Activated B cell treated with CpG ODN at 0.5 μM for 24 hours (primary cell): Measurements from ENCODE around the gene EXOC3. TPM values are rescaled to one million over a fixed set of nuclear protein-coding genes. Genes with fewer than 3 reads are reported as not detected.

ENCODE experiments used
- ATAC-seq: fragments of 200-7000 bp; cut with Tn5 transposase; one replicate; pipeline ENCODE4 v1.10.0; 2021; ENCODE audit warnings: low read depth, mild to moderate bottlenecking, moderate library complexity
- CTCF ChIA-PET: fragments of 350-600 bp; sonication (Branson Sonifier 250); formaldehyde crosslinking; loops from one replicate; lab custom pipeline; 2021; ENCODE audit warnings: antibody characterized with exemption; lab: Charles Lee
- POLR2A ChIA-PET: fragments of 350-600 bp; sonication (Branson Sonifier 250); formaldehyde crosslinking; loops from one replicate; lab custom pipeline; 2021; ENCODE audit warnings: antibody characterized with exemption; lab: Charles Lee
- DNase-seq: peaks from one replicate; pipeline ENCODE4 v3.0.0; 2022
- H3K27ac Mint-ChIP-seq: one replicate; pipeline ENCODE4 v1.8.0; 2020; ENCODE audit warnings: mixed read lengths
- H3K27me3 Mint-ChIP-seq: one replicate; pipeline ENCODE4 v1.8.0; 2021; ENCODE audit warnings: mixed read lengths
- H3K36me3 Mint-ChIP-seq: one replicate; pipeline ENCODE4 v1.8.0; 2021; ENCODE audit warnings: low read depth, mixed read lengths
- H3K4me1 Mint-ChIP-seq: one replicate; pipeline ENCODE4 v1.8.0; 2021; ENCODE audit warnings: mixed read lengths
- H3K4me3 Mint-ChIP-seq: one replicate; pipeline ENCODE4 v1.8.0; 2020; ENCODE audit warnings: mild to moderate bottlenecking, mixed read lengths
- H3K9me3 Mint-ChIP-seq: one replicate; pipeline ENCODE4 v1.8.0; 2020; ENCODE audit warnings: mixed read lengths
- CTCF ChIP-seq: fragments of 200-600 bp; IDR thresholded peaks from one replicate; pipeline ENCODE4 v1.8.0; 2022; ENCODE audit warnings: antibody characterized with exemption, mild to moderate bottlenecking
- intact Hi-C: fragments of 100-400 bp; cut with micrococcal nuclease; formaldehyde crosslinking; loops from one replicate; pipeline ENCODE4 v1.15.1; 2024
- total RNA-seq: library from RNA; stranded (reverse); gene quantifications from 2 replicates; pipeline ENCODE4 v1.2.3, GENCODE V29; 2022

Gene EXOC3
- total RNA-seq, 1 donor from 2014 or later: 79.6 TPM

- CTCF ChIA-PET: interaction anchor here (1.2 kb wide), 1 partner anchor 11 kb away, joined by 3 read pairs; no protein-coding TSS in a partner anchor
- intact Hi-C loops: no loop called here
- H3K27me3 Mint-ChIP-seq: no peaks in the 10 kb centered on the region
These were observed 14.4 kb downstream of the EXOC3 start for GRCh38 chr5:457195-457961.

GRCh38 chr5:458547-459353 lies 15.8 kb downstream of the EXOC3 start:
- CTCF ChIA-PET: interaction anchor here (1.2 kb wide), 1 partner anchor 12 kb away, joined by 3 read pairs; no protein-coding TSS in a partner anchor
- intact Hi-C loops: no loop called here
- TF ChIP-seq CTCF: no peak
- DNase-seq: no peak
- Mint-ChIP-seq H3K27me3 (no peaks in the 10 kb centered on the region), H3K9me3 (no peaks in the 10 kb centered on the region), H3K4me3 (no peak overlapping the region), H3K4me1 (peaks cover 20% of the 10 kb centered on the region), H3K27ac (peak overlapping the region; percentile 62), H3K36me3 (peaks cover 82% of the 10 kb centered on the region)
- peak; percentile 64 for ATAC-seq
- POLR2A ChIA-PET: no interaction called here

More at GRCh38 chr5:457195-457961, 14.4 kb downstream of the EXOC3 start:
- no peak overlapping the region for H3K4me3 Mint-ChIP-seq
- ATAC-seq (no peak), DNase-seq (peak; percentile 4)
- TF ChIP-seq CTCF: no peak
- no peak overlapping the region for H3K27ac Mint-ChIP-seq
- peaks cover 88% of the 10 kb centered on the region for H3K36me3 Mint-ChIP-seq
- peaks cover 4% of the 10 kb centered on the region for H3K9me3 Mint-ChIP-seq
- POLR2A ChIA-PET: no interaction called here
- peaks cover 16% of the 10 kb centered on the region for H3K4me1 Mint-ChIP-seq

GRCh38 chr5:459562-460272 lies 16.7 kb downstream of the EXOC3 start:
- peaks cover 30% of the 10 kb centered on the region for H3K4me1 Mint-ChIP-seq
- intact Hi-C loops: no loop called here
- no peak for TF ChIP-seq CTCF
- ChIA-PET CTCF (no interaction called here), POLR2A (no interaction called here)
- DNase-seq (peak; percentile 15), ATAC-seq (no peak)
- H3K27ac Mint-ChIP-seq: peak overlapping the region; percentile 41
- H3K9me3 Mint-ChIP-seq: no peaks in the 10 kb centered on the region
- H3K36me3 Mint-ChIP-seq: peaks cover 78% of the 10 kb centered on the region
- no peaks in the 10 kb centered on the region for H3K27me3 Mint-ChIP-seq
- no peak overlapping the region for H3K4me3 Mint-ChIP-seq

GRCh38 chr5:460273-460625 lies 17.3 kb downstream of the EXOC3 start:
- intact Hi-C loops: no loop called here
- peaks cover 32% of the 10 kb centered on the region for H3K4me1 Mint-ChIP-seq
- CTCF ChIA-PET: no interaction called here
- POLR2A ChIA-PET: no interaction called here
- peaks cover 73% of the 10 kb centered on the region for H3K36me3 Mint-ChIP-seq
- no peak for DNase-seq
- ATAC-seq: no peak
- H3K4me3 Mint-ChIP-seq: no peak overlapping the region
- no peaks in the 10 kb centered on the region for H3K9me3 Mint-ChIP-seq
- no peaks in the 10 kb centered on the region for H3K27me3 Mint-ChIP-seq
- no peak for TF ChIP-seq CTCF
- no peak overlapping the region for H3K27ac Mint-ChIP-seq
